NCI-H82 treated with DMSO at 0.1 percent for 48 hours (cell line): ENCODE measurements around the gene SACS.

ENCODE experiments used
- DNase-seq: peaks from one replicate; lab custom pipeline; 2025; ENCODE audit not compliant: unreplicated experiment; lab: John Stamatoyannopoulos, UW

The SACS gene, protein sequence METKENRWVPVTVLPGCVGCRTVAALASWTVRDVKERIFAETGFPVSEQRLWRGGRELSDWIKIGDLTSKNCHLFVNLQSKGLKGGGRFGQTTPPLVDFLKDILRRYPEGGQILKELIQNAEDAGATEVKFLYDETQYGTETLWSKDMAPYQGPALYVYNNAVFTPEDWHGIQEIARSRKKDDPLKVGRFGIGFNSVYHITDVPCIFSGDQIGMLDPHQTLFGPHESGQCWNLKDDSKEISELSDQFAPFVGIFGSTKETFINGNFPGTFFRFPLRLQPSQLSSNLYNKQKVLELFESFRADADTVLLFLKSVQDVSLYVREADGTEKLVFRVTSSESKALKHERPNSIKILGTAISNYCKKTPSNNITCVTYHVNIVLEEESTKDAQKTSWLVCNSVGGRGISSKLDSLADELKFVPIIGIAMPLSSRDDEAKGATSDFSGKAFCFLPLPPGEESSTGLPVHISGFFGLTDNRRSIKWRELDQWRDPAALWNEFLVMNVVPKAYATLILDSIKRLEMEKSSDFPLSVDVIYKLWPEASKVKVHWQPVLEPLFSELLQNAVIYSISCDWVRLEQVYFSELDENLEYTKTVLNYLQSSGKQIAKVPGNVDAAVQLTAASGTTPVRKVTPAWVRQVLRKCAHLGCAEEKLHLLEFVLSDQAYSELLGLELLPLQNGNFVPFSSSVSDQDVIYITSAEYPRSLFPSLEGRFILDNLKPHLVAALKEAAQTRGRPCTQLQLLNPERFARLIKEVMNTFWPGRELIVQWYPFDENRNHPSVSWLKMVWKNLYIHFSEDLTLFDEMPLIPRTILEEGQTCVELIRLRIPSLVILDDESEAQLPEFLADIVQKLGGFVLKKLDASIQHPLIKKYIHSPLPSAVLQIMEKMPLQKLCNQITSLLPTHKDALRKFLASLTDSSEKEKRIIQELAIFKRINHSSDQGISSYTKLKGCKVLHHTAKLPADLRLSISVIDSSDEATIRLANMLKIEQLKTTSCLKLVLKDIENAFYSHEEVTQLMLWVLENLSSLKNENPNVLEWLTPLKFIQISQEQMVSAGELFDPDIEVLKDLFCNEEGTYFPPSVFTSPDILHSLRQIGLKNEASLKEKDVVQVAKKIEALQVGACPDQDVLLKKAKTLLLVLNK (N-terminal part only)

DNA sequence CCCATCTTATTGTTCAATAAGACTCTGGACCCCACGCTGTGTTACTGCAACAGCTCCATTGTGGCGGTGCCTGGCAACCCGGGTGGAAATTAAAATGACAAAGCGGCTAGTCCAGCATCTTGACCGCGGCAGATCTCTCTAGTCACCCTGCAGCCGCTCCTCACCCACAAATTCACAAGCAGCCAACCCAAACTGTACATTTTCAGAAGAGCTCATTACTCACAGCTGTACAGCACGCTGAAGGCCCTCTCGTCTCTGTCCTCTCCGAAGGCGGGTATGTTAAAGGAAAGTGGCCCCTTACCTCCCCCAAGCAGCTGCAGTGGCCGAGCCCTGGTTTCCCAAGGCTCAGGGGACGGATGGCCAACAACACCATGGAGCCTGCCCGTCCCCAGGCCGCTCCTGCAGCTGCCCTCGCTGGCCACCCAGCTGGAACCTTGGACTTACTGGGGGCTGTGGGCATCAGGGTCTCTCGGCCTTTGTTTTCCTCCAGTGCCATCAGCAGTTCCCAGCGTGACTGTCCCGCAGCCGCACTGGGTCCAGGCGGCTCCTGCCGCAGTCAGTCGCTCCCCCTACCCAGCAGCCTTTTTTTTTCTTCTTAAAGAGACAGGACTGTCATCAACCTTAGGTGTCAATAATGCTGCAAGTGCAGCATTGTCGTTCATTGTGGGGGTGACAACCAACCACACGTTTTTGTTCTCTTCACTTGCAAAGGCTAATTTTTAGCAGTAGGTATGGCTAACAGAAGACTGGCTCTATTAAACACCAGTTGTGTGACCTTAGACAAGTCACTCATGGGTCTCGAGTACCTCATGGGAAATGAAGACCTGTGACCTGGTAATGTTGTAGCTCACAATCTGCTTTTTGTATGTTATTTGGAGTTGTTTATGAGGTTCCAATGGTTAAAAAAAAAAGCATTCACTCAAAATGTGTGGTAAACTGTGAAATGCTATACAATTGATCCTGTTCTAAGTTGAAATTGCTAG, at the start of gene SACS:
SACS (minus strand) TSS at position 532 of the 983 bp plus-strand sequence. CDS start 22,463 bp downstream, outside the sequence.
- peak; percentile 58 for DNase-seq

DNA sequence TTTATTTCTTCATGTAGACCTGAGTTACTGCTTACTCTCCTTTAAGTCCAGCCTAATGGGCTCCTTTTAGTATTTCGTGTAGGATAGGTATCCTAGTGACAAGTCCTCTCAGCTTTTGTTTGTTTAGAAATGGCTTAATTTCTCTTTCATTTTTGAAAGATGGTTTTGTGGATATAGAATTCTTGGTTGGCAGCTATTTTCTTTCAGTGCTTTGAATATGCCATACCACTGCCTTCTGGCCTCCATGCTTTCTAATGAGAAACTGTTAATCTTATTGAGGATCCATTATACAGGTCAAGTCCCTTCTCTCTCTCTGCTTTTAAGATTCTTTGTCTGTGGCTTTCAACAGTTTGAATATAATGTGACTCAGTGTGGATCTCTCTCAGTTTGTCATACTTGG, 46.8 kb upstream of the SACS start:
- no peak for DNase-seq

DNA sequence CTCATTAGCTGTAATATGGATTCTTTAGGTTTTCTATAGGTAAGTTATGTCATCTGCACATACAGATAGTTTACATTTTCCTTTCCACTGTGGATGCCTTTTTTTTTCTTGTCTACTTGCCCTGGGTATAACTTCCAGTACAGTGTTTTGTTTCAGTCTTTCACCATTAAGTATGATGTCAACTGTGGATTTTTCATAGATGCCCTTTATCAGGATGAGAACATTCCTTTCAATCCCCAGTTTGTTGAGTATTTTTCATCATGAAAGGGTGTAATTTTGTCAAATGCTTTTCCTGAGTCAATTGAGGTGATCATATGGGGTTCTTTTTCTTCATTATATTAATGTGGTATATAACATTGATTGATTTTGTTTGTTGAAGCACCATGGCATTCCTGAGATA, 43.6 kb upstream of the SACS start:
- DNase-seq, result no peak

DNA sequence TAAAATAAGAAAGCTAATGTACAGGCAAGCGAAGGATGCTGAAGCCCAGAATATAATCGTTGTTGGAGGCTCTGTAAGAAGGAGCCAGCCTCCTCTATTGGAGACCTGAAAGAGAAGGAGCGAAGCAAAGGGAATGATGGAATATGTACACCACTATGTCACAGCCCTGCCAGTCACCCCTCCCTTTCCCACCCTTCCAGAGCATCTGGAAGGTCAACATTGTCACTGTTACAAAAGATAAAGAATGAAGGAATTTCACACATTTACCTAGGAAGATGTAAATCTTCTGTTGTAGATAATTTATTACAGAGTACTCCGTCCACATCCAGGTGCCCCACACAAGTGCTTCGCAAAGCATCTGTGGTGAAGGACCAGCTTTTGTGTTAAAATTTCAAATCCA, 39.7 kb upstream of the SACS start:
- DNase-seq, result no peak

DNA sequence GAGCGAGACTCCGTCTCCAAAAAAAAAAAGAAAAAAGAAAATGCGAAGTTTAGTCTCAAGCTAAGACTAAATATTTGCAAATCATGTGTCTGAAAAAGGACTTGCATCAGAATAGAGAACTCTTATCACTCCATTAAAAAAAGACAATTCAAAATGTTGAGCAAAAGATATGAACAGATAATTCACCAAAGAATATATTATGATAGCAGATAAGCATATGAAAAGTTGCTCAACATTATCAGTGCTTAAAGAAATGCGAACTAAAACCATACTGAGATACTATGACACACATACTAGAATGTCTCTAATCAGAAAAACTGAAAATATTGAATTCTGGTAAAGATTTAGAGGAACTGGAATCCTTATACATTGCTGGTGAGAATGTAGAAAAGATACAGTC, 38.7 kb upstream of the SACS start:
- no peak for DNase-seq

DNA sequence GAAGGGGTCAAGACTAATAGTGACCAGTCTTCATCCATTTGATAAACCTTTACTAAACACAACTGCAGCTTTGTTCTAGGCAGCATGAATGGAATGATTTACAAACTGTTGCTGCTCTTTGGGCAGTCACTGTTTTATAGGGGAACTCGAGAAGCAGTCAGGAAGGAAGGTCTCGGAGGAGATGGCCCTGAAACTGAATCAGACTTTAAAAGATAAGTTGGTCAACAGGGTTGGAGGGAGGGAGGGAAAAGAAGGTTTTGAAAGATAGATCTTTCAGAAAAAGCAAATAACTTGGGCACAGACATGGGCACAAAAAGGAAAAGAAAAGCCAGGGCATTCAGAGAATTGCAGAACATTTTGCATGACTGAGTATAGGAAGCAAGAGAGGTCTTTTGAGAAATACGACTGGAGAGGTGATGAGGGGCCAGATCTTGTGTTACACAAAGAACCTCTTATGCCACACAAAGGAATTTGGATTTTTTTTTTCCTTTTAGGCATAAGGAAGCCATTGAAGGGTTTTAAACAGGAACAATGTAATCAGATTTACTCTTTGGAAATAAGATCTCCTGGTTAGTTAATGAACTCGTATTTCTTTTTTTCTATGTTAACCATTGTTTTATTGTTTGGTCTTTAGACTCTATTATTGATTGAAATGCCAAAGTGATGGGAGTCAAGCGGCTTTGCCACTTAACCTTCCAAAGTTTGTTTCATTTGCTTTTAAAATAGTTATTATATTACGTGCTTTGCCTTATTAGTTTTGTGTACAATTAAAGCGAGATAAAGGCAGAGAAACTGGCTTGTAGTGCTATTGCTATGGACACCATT, 37.5 kb upstream of the SACS start:
- DNase-seq, result no peak

DNA sequence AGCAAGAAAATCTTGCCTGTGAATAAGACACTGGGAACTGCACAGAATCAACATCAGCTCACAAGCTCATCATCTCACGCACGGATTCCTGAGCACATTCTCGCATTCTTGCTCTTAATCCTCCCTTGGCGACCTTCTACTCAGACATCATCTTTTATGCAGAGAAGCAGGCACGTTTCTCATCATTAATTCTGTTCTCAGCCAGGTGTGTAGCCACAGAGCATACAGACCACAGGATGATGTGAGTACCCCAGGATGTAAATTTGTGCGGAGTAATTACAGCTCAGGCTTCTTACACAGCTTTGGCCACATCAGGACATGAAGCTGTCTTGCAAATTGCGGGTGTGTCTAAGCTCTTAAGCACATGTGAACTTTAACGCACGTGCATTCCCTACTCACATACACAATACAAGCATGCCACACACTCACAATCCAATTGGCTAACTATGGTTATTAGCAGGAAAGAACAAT, 36.5 kb upstream of the SACS start:
- DNase-seq, result peak; percentile 80

DNA sequence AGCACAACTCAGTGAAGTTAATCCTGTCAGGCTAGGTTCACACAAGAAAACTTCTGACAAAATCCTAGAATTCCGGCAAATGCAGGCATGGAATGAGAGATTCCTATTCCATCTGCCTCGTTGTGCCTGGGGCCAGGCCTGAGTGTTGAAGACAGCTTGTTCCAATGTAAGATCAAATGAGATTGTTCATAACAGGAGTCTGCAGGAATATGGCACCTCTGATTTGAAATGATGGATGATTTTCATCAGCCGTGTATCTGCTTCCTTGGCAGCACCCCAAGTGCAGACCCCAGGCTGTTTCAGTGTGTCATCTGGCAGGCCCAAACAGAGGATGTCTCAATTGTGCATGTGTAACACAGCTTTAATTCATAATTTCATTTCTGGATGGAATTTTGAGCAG, 35.3 kb upstream of the SACS start:
- DNase-seq, result no peak

DNA sequence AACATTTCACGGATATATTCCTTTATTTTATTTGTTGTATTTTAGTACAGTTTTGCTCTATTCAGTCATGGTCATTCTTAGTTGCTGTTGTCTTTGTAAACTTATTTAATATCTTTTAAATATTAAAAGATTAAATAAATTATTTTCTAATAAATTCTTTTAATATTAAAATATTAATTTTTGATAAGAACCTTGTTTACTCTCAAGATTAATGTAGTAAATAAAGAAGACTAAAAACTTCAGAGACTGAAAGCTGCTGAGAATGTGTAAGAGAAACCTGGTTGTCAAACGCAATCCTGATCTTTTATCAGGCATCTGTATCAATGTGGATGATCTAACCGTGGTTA, 34.4 kb upstream of the SACS start:
- DNase-seq, result no peak

DNA sequence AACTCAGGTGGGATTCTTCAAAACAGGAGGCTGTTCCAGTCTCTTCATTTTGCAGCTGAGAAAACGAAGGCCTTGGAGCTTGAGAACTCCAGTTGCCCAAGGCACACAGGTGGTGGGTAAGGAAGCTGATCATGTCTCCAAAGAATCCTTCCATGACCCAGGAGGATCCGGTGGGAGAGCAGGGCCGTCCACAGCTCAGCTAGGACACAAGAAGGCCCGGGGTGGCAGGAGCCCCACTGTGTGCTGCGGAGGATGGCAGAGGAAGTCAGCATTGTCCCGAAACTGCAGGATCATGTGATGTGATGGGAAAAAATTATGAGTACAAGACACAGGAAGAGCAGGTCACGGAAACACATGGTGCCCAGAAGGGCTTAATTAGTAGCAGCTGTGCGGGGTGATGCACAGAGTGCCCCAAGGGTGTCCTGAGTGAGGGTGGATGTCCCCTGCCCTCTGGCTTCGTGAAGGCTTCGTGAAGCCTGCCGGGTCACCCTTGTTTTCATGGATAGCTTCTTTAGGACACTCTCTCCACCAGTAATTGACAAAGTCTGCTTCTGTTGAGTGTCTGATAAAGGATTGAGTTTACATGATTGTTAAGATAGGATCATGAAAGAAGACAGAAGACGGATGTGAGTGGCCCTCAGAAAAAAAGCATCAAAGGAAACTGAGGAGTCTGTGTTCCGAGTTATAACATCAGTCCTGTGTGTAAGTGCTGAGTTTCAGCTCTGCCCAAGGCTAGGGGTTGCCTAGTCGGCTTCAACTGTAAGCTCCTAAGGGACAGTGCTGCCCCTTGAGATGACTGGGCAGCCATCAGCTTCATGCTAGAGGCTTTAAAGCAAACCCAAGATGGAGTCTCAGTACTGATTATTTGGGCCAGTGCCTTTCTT, 33.8 kb upstream of the SACS start:
- no peak for DNase-seq

DNA sequence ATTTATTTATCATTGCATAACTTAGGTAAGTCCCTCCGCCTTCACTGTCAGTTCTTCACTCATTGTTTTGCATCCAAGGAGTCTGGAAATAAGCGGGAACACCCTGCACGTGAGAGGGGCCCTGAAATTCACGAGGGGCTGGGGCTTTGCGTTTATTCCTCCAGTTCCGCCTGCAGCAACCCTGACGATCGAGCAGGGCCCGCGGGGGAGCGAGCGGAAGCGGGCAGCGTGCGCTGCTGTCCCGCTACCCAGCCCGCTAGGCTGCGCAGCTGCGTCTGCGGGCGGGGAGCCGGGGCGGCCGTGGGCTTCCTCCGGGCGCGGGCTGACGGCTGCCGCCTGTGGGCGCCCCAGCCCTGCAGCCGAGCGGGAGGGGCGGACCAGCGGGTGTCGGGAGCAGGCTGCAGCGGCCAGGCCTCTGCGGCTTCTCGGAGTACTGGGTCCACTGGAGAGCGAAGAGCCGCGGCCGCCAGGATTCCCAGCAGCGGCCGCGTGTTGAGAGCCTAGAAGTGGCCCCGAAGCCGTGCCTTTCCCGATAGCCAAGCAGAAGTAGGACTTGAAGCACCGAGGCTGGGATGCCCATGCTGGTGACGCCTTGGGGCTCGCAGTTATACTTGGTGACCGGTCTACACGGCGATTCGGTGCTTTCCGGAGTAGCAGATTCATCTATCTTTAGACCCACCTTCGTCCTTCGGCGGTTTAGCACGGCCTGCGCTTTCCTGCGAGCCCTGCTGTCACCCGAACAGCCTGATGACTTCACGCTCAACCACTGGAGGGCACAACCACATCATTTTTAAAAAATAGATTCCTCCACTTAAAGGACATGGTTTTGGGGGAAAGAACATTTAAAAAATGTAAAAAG, 32.9 kb upstream of the SACS start:
- DNase-seq, result peak; percentile 78

DNA sequence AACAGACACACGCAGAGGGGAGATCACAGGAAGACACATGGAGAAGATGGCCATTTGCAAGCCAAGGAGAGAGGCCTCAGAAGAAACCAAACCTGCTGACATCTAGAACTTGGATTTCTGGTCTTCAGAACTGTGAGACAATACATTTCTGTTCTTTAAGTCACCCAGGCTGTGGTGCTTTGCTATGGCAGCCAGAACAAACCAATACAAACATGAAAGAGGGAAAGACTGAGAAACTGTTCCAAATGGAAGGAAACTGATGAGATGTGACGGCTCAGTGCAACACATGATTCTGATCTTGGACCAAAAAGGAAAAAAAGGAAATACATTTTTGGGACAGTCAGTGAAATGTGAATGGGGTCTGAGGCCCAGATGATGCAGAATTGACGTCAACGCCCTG, 30.2 kb upstream of the SACS start:
- no peak for DNase-seq

DNA sequence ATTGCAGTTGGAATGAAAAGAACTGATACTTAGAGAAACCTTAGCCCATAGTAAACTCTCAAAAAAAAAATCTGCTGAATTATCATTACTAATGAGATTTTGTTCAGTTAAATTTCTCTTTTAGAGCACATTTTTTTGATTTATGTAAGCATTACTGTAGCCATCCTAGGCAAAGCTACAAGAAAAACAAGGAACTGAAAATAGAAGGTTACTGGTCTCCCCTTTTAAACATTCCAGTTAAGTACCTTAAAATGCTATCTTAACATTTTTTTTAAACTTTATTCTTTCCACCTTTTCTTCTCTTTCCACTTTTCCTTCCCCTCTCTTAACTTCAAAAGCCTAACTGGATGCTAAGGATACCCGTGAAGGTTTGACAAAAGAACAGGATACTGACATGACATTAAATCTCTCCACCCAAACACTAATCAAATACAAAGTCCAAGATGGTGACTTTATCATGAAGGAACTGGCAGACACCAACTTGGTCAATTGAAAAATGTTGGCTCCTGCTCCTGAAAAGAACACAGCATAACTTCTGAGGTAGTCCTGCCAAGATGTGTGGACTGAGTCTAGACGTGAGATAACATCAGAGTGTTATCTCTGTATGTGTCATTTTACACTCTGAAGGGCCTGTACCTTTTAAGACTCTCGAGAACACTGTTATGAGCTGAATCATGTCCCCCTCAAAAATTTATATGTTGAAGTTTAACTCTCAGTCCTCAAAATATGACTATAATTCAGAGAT, 29.5 kb upstream of the SACS start:
- DNase-seq, result no peak

DNA sequence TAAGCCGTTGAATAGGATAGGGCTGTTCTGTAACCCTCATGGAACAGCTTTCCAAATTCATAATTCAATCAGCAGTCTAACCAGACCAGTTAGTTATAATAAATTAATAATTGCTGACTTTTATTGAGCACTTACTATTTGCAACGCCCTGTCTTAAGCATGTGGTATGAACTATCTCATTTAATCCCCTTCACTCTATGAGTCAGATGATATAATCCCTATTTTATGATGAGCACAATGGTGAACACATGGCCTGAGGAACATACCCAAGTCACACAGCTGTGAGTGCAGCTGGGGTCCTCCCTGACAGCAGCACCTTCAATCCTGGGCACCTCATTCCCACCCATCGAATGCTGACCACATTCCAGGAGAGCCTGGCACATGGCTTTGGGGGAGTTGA, 28.0 kb upstream of the SACS start:
- DNase-seq, result no peak

DNA sequence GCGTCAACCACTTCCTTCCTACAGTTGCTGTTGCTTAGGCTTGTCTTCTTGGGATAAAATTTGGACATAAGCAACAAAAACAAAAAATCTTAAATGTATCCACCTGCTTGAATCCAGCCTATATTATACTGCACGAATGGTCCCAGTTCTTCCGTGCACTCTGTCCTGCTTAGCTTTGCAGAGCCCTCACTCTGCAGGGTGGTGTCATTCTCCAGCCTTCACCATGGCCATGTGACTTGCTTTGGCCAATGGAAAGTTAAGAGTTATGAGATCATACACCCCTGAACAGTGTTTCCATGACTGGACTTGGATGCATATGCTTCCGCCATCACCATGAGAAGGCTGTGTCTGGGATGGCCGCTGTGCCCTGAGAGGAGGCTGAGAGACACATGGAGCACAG, 27.4 kb upstream of the SACS start:
- DNase-seq, result no peak

DNA sequence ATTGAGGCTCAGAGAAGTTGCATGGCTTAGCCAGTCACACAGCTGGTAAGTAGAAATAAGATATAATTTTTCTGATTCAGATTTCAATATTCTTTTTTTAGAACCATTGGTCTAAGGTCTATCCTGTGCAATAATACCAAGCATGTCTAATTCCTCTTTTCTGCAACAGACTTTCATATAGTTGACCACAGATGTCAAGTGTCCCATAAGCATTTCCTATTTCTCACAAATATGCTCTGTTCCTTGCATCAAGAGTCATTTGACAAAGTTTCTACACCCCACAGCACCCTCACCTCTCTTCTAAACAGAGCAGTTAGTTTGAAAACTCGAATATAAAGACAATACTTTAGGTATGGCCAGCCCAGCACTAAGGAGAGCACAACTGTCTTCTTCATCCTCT, 26.8 kb upstream of the SACS start:
- DNase-seq, result no peak

DNA sequence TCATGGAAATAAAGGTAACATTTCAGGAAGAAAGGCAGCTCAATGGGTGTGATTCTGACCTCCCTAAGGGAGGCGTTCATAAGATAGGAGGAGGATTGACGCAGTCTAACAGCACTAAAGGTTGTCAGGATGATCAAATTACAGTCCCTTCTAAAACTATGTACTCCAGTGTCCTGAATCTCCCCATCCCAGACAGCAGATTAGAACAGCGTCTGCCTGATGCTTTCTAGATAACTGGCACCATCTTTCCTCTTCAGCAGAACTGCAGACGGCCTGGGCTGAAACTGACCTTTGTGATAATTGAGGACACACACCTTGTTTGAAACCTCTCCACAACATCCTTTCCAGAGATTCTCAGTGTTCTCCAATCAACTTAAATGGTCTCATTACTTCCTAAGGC, 25.5 kb upstream of the SACS start:
- DNase-seq, result peak; percentile 15
